DMS153 (cell line): ENCODE results near the gene SPOUT1.
"Not testable (repeated sequence)": the region's sequence is repeated elsewhere in the genome, so short reads cannot be mapped to it uniquely, and the experiment has no call there.

ENCODE experiments used
- DNase-seq: peaks from one replicate; lab custom pipeline; 2025; lab: John Stamatoyannopoulos, UW

SPOUT1 gene

DNA sequence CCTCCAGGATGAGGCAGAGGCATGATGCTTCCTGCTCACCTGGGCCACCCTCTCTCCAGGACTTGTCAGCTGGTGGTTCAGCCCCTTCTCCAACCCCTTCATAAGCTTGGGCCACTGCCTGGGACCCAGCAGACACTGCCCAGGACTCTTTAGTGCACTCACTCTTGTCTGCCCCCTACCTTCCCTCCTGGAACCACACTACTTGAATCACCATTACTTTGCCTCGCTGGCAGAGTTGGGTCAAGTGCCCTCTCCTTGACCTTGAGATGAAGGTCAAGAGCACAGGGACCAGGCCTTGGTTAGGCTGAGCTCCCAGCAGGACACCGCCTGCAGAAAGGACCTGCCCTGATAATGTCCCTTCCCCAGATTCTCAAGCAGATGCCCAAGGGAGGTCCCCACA lies 19.8 kb downstream of the SPOUT1 start:
- no peak for DNase-seq

DNA sequence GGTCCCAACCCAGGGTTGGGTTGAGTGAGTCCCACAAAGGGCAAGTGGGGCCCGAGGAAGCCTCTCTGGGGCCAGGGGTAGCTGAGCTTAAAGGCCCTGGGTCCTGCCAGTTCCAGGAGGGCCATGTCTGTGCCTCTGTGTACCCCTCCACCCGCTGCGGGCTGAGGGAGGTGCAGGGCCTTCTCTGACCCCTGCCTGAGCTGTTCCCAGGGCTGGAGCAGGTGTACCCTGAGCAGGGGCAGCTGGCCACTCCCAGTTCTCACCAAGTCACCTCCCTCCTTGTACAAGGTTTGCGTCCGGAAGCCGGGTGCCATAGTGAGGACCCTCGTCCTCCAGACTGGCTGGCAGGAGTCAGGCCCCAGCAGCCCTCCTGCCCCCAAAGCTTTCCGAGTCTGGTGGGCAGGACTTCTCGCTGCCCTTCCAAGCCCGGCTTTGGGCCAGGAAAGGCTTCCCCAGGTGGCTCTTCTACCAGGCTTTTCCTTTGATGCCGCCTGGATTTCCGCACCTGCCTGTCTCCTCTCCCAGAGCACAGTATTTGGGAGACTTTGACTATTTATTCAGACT lies 20.5 kb downstream of the SPOUT1 start:
- DNase-seq, result no peak

DNA sequence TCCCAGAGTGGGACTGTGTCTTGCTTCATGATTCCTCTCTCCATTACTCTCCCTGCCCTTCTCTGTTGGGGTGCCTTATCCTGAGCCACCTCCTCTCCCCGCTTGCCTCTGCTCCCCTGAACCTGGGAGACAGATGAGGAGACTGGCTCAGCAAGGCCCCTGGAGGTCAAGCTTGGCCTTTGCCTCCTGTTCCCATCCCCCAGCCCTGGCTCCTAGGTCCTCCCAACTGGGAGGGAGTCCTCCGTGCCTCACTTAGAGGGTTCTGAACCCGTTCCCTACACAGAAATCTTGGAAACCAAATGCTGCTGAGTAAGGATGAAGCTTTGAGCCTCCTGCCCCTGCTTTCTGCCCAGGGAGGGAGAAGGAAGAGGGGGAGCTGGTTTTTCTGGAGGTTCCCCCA lies 21.1 kb downstream of the SPOUT1 start:
- DNase-seq, result no peak

DNA sequence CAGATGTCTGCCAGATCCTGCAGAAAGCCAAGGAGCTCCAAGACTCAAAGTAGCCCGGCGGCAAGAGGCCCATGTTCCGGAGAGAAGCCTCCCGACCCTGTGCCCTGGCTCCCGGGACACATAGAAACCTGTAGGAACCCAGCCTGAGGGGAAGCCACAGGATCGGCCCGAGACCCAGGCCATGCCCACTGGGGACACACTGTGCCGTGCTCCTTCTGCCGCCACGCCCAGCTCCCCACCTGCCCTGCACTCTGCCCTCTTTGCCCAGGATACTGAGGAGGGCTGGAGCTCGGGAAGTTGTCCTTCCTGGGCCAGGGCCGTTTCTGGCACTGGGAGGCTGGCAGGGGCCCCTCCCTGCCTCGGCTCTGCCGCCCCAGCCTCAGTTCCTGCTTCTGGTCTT lies 21.8 kb downstream of the SPOUT1 start:
- DNase-seq, result no peak

DNA sequence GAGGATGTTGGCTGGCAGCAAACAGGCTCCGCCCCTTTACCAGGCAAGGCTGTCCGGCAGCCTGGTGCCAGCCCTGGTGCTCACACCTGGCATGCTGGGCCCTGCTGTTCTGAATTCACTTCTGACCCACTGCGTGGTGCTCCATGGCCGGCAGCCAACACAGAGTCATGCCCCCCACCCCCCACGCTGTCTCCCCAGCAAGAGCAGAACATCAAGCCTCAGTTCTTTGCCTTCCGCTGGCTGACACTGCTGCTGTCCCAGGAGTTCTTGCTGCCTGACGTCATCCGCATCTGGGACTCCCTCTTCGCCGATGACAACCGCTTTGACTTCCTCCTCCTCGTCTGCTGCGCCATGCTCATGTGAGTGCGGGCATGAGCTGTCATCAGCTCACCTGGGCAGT lies 23.9 kb downstream of the SPOUT1 start:
- no peak for DNase-seq

DNA sequence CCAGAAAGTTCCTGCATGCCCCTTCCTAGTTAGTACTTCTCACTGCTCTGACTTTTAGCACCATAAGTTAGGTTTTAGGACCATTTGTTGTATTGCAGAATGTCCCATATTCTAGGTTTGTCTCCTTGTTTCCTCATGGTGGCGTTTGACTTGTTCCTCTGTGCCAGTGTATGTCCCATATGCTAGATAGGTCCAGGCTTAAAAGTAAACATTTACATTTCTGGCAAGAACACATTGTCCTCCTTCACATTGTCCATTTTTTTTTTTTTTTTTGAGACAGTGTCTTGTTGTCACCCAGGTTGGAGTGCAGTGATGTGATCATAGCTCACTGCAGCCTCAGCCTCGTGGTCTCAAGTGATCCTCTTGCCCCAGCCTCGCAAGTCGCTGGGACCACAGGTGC lies 27.1 kb downstream of the SPOUT1 start:
- no peak for DNase-seq

DNA sequence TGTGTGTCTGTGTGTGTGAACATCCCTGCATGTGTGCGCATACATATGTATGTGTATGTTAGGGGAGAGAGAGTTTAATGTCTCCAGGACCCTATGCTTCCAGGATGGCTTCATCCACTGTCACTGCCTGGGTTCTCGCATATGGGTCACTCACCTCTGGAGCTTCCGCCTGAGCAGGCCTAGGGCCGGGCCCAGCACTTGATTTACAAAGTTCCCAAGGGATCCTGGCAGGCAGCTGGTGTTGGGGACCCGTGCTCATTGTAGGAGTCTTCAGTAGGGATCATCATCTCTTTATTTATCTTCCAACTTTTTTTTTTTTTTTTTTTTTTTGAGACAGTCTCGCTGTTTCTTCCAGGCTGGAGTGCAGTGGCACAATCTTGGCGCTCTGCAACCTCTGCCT lies 29.5 kb downstream of the SPOUT1 start:
- DNase-seq, result no peak

DNA sequence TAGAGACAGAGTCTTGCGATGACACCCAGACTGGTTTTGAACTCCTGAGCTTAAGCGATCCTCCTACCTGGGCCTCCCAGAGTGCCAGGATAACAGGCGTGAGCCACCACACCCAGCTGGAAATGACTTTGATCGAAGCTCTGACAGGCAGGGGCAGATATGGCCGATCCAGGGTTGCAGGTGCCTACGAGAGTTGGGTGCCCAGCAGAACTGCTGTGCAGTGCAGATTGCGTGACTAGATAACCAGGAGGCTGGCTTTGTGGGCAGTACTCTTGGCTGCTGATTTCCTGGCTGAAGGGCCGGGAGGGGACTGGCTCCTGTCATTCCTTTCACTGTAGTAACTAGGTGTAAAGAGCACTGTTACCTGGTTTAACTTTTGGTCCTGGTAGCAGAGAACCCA lies 30.7 kb downstream of the SPOUT1 start:
- no peak for DNase-seq

DNA sequence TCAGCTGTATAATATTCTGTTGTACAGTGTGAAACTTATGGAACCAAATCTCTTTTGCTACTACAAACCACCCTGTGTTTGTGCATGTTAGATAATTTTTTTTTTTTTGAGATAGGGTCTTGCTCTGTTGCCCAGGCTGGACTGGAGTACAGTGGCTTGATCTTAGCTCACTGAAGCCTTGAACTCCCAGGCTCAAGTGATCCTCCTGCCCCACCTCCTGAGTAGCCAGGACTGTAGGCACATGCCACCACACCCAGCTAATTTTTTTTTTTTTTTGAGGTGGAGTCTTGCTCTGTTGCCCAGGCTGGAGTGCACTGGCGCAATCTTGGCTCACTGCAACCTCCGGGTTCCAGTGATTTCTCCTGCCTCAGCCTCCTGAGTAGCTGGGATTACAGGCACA lies 34.6 kb downstream of the SPOUT1 start:
- DNase-seq, result not testable (repeated sequence)

DNA sequence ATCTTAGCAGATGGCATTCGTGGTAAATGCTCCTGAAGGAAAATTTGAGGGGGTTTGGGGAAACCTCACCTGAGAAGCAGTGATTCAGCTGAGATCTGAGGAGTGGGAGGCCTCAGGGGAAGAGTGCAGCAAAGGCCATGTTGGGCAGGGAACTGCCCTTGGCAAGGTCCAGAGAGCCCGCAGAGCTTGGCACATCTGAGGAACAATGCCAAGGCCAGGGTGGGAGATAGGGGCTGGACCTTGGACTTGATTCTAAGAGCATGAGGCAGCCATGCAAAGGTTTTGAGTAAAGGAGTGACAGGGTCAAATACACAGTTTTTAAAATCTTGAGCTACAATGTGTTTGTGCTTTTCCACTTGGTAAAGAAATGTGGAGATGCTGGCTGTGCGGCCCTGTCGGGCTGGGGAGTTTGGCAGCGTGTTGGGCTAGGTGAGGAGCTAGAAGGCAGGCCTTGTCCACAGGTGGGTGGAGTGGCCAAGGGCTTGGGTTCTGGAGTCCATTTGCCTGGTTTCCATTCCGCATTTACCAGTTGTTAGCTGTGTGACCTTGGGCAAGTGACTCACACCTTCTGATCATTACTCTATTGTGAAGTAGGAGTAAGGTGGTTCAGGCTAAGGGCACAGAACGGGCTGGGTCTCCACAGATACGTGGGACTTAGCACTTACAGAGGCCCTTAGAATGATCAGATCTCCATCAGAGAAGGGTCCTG lies 36.5 kb downstream of the SPOUT1 start:
- DNase-seq, result no peak

DNA sequence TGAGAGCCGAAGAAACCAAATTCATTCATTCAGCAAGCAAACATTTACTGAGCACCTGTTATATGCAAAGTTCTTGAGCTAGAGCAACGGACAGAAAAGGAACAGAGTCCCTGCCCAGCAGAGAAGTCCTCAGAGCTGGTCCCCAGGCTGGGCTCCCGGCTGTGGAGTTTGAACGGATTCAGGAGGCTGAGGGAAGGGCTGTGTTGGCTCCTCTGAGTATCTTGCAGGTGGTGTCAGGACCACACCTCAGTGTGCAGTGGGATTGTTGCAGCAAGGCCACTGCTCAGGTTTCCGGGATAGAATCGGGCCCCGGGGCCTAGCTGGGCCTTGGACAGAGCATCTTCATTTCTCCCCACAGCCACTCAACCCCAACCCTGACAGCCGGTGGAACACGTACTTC lies 37.5 kb downstream of the SPOUT1 start:
- no peak for DNase-seq

DNA sequence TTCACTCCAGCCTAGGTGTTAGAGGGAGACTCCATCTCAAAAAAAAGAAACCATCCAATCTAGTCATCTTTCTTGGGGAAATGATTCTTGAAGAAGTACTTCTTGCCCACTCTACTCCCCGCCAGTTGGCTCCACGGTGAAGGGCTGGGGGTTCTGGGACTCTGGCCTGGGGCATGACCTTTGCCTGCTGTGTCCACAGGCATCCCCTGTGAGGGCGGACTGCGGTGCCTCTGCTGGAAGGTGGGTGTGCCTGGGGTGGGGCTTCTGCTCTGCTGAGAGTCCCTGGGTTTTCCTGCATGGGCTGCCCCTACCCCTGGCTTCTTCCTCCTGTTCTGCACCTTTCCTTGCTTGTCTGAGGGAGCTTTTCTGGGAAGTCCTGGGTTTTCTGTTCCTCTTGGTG lies 39.1 kb downstream of the SPOUT1 start:
- no peak for DNase-seq

DNA sequence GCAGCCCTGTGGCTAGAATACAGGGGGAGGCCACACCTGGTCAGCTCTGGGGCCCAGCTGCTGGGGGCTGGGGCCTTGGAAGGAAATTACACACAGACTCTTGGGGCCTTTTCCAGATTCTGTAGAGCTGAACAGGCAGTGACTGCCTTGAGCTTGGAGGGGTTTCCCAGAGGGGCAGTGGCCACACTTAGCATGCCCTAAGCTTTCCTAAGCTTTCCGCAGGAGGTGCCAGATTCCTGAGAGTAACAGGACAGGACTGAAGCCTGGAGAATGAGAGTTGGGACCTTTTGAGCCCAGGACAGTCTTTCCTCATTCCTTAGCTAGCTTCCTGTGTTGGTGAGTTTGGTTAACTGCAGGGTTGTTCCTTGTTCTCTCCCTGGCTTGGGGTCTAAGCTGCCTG lies 41.1 kb downstream of the SPOUT1 start:
- DNase-seq, result no peak

DNA sequence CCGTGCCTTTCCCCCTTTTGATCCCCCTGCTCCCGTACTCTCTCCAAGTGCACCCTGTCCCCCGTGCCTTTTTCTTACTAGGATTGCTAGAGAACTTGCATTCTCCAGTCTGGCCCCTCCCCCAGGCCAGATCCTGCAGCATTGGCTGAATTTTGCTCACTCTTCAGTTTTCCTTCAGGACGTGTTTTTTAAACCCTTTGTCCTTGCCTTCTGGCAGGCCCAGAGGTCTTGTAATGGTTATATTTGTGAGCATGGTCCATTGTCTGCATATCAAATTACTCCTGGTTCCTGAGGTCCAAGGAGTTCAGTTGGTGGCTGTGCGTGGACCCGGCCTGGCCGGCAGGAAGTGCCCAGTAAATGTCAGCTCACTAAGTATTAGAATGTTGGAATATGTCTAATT lies 41.9 kb downstream of the SPOUT1 start:
- no peak for DNase-seq

DNA sequence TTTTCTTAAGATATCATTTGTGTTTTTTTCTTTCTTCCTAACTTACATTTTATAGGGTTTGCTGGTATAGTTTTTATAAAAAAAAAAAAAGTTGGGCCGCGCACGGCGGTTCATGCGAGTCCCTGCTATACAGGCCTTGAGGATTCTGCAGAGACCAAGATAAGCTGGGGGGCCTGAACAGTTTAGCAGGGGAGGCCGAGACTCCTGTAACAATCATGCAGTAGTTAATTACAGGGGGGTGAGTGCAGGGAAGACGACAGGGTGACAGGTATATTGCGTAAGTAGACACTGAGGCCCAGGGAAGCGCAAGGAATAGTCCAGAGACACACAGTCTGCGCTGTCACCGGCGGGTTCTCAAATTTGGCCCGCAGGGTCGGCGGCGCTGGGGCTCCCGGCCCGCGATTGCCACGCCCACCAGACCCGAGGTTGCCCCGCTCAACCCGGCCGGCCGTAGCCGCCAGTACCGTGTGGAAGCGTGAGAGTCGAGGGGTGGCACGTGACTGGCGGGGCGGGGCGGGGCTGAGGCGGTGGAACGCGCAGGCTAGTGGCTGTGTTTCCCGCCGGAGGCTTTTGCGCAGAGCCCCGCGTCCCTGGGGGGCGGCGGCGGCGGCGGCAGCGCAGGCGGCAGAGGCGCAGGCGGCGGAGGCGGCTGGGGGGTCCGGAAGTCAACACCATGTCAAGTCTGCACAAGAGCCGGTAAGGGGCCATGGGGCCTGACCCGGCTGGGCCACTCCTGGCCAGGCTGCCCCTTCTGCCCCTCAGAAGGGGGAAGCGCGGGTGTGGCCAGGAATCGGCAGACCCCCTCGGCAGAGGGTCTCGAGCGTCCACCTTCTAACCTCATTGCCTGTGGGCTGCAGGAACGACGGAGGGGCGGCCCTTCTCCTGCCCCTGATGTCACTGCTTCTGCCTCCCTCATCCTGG lies 42.7 kb downstream of the SPOUT1 start, which contains the start of gene TBC1D13:
Gene TBC1D13, plus strand, starts transcription at position 573 of the 921 bp plus-strand sequence. Its CDS starts 101 bp downstream, at position 674.
- DNase-seq, result peak; percentile 63

DNA sequence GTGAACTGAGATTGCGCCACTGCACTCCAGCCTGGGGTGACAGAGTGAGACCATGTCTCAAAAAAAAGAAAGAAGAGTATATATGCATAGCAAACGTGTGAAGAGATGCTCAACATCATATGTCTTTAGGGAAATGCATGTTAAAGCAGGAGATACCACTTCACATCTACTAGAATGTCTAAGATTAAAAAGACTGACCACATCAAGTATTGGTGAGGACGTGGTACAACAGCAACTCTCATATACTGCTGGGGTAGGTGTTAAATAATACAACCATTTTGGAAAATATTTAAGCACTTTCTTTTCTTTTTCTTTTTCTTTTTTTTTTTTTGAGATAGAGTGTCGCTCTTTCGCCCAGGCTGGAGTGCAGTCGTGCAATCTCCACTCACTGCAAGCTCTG lies 44.2 kb downstream of the SPOUT1 start:
- DNase-seq, result no peak

DNA sequence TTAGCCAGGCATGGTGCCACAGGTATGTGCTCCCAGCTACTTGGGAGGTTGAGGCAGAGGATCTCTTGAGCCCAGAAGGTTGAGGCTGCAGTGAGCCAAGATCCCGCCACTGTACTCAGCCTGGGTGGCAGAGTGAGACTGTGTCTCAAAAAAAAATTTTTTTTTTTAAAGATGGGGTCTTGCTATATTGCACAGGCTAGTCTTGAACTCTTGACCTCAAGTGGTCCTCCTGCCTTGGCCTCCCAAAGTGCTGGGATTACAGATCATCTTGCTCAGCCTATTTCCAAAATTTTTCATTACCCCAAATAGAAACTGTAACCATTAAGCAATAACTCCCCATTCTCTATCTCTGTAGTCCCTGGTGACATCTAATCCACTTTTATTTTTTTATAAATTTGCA lies 46.9 kb downstream of the SPOUT1 start:
- DNase-seq, result no peak

DNA sequence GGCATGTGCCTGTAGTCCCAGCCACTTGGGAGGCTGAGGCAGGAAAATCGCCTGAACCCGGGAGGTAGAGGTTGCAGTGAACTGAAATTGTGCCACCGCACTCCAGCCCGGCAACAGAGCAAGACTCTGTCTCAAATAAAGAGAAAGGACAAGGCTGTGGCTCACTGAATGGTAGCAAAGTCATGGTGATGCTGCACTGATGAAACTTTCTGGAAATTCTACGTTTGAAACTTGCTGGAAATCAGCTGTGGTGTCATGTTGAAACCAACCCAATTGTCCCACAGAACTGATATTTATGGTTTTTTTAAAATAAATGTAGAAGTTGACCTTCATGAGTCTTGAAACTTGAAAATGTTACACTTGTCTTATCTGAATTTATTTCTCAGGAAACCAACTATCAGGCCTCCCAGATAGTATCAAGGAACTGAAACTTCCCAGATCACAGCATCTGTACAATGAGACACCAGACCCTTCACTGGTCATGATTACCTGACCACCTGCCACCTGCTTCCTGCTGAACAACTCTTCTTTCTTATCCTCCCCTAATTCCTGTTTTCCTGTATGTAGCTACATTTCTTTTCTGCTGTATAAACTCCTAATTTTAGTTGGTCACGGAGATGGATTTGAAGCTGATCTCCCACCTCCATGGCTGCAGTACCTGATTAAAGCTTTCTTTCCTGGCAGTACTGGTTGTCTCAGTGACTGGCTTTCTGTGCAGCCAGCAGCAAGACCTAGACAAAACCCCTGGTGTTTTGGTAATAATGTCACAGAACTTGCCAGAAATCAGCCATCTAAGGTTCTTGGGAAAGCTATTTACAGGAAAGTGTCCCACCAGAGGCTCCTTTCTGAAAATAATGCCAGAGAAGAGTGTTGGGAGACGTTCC lies 48.2 kb downstream of the SPOUT1 start:
- no peak for DNase-seq

DNA sequence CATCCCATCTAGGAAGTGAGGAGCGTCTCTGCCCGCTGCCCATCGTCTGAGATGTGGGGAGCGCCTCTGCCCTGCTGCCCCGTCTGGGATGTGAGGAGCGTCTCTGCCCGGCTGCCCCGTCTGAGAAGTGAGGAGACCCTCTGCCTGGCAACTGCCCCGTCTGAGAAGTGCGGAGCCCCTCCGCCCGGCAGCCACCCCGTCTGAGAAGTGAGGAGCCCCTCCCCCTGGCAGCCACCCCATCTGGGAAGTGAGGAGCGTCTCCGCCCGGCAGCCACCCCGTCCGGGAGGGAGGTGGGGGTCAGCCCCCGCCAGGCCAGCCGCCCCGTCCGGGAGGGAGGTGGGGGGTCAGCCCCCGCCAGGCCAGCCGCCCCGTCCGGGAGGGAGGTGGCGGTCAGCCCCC lies 49.5 kb downstream of the SPOUT1 start:
- not testable (repeated sequence) for DNase-seq

DNA sequence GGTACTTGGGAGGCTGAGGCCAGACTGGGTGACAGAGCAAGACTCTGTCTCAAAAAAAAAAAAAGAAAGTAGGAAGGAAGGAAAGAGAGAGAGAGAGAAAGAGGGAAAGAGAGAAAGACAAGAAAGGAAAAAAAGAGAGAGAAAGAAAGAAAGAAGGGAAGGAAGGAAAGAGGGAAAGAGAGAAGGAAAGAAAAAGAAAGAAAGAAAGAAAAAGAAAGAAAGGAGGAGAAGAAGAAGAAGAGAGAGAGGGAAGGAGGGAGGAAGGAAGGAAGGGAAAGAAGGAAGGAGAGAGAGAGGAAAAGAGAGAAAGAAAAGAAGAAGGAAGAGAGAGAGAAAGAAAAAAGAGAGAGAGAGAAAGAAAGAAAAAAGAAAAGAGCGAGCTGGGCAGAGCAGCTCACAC lies 54.8 kb downstream of the SPOUT1 start:
- DNase-seq, result no peak

DNA sequence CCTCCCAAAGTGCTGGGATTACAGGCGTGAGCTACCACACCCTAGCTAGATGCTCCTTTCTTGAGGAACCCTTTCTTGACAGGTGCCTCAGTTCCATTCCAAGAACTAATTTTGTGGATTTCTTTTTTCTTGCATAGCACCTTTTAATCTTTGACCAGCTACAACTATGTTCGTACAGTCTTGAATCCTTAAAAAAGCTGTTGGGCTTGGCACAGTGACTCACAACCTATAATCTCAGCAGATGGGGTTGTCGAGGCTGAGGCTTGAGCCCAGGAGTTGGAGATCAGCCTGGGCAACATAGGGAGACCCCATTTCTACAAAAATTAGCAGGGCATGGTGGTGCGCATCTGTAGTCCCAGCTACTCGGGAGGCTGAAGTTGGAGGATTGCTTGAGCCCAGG lies 56.5 kb downstream of the SPOUT1 start:
- DNase-seq, result no peak
